CD4-positive, alpha-beta T cell treated with Interleukin-10 for 1 hour (primary cell): ENCODE results near the gene PAK1.
"Not testable (repeated sequence)": the region's sequence is repeated elsewhere in the genome, so short reads cannot be mapped to it uniquely, and the experiment has no call there.

Source experiments
- DNase-seq: peaks from one replicate; pipeline ENCODE4 v3.0.0-alpha.2; 2020

The PAK1 gene

GRCh38 chr11:77300695-77301094 is 173.2 kb downstream of the PAK1 start:
- DNase-seq: no peak

- not testable (repeated sequence) for DNase-seq
Measured at GRCh38 chr11:77300028-77300427, 173.9 kb downstream of the PAK1 start.

- no peak for DNase-seq
Measured at GRCh38 chr11:77299528-77299993, 174.3 kb downstream of the PAK1 start.

GRCh38 chr11:77294040-77294439 is 179.9 kb downstream of the PAK1 start:
- DNase-seq: no peak

- DNase-seq: no peak
Measured at GRCh38 chr11:77289737-77290136, 184.2 kb downstream of the PAK1 start.

DNA sequence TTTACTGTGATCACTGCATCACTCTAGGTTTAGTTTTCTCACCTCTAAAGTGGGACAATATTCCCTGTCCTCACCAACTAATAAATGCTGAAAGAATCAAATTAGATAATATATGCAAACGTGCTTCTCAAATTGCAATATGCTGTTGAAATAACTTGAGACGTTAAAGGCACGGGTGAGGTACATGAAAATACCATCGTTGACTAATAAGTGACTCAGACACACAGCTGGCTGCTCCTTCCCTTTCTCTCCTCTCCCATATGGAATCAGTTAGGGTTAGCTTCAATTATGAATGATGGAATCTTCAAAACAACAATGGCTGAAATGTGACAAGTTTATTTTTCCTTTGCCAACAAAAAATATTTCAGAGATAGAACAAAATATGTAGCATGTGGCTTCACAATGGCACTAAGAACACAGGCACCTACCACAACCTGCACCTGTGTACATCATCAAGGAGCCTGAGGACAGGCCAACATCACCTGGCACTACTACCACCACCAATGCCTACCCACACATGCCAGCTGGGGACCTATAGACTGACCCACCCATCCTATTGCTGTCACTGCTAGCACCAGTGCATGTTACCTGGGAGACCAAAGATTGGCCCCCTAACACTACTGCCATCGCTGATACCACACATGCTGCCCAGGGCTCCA is 186.2 kb downstream of the PAK1 start:
- DNase-seq: no peak

DNA sequence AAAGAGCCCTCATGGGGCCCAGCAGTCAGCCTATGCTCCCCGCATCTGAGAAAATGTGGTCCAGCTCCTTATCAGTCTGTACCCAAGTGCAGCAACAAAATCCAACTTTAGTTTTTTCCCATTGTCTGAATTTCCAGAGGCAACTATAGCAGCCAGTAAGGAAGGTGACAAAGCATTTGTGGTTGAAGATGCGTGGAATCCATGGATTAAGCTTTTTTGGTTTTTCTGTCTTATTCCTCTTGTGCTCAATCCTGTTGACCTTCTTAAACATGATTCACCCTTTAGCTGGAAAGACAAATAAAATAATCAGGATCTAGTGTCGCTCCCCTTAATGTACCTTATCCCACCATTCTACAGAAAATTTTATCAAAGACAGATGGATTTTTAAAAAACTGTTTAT is 186.8 kb downstream of the PAK1 start:
- DNase-seq: no peak

GRCh38 chr11:77284476-77285468 is 189.1 kb downstream of the PAK1 start:
- no peak for DNase-seq

DNA sequence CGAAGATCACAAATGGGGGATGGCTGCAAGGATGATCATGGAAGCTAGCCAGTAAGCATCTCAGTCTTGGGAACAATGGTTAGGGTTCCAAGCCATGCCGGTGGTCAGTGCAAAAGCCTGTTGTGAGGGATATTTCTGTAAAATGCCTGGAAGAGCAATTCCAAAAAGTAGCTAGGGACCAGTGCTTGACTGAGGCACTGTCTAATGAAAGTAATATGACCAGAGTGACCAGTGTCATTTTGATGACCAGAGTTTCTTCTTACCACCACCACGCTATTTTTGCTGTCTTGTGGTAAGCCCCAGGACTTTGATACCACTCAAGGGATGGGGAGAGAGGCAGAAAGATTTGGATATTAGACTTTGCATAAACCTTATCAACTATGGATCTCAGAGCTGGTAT is 190.8 kb downstream of the PAK1 start:
- no peak for DNase-seq

DNA sequence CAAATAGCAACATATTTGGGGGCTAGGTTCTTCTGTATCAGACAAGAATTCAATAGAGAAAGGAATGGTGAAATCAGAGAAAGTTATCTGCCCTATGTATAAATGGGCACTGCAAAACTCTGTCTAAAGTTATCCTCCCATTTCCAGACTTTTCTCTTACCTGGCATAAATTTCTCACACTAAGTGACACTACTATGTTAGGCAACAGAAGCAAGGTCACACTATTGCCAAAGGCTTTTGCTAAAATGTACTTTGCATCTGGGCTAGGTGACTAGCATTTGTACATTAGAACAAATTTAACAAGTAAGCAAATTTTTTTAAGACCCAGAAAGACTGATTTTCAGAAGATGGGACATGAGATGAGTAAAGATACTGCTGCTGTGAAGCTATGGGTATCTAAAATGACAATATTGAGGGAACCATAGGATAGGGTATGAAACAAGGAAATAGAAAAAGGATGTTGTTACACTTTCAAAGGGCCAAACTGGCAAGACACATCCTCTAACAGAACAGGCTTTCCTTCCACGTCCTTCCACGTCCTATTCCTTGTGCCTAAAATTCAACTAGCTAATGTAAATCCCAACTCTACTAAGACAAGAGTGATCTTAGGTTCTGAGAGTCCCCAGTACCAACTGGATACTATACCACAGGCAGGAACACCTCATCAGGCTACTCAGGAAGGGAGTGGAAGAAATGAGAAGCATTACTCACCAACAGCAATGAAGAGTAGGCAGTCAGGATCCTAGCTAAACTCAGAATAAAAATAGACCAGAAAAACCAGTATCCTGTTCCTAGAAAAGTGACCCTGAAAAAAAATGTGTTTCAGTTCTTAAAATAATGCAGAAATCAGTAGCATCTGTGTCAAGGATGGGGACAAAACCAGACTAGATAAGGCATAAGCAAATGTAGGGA is 195.0 kb downstream of the PAK1 start:
- no peak for DNase-seq

GRCh38 chr11:77276271-77276670 is 197.6 kb downstream of the PAK1 start:
- no peak for DNase-seq
